HG03103 (cell line): ENCODE results near the gene GALNT12.

Source experiments
- ATAC-seq: cut with Tn5 transposase; IDR thresholded peaks from one replicate; pipeline ENCODE4 v1.9.1; 2021; ENCODE audit warnings: low read depth; ENCODE audit not compliant: unreplicated experiment

Gene GALNT12

GRCh38 chr9:98781588-98782383 lies 25.7 kb upstream of the GALNT12 start:
- ATAC-seq, result no peak

GRCh38 chr9:98783518-98784226 lies 23.8 kb upstream of the GALNT12 start:
- no peak for ATAC-seq

DNA sequence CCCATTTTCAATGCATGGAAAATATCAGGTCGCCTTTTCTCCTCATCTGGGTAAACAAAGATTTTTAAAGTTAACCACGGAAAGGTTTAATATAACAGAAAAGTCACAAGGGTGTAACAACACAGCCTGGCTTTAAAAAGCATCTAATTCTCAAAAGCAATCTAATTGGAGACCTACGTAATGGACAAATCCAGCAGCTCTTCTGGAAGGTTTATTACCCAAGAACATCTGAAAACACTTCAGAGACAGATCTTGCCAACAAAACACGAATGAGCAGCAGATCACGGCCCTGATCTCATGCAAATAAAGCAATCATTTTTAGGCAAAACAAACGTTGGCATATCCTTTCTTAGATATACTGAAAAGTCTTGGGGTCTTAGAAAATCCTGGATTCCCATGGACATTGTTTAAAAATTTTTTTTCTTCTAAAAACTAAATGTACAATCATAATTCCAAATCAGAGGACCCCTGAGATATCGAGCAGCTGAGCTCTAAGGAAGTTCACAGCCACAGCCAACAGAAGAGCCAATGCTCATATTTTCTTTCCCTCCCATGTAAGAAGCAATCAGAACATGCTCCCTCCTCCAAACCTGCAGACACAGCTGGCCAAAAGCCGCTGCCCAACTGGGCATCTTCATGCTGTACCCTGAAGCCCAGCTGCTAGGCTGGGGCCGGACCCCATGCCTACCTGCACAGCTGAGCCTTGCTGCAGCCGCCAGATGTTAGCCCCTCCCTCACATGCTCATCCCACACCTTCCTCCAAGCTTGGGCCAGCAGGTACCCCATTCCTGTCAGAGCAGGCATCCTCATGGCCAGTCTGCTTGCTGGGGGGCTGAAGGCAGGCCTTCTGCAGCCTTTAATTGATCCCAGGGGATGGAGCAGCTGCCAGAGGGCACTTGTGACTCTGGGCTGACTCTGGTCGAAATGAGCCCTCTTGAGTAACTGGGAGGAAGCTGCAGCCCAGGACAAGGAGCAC lies 22.4 kb upstream of the GALNT12 start:
- ATAC-seq, result no peak

DNA sequence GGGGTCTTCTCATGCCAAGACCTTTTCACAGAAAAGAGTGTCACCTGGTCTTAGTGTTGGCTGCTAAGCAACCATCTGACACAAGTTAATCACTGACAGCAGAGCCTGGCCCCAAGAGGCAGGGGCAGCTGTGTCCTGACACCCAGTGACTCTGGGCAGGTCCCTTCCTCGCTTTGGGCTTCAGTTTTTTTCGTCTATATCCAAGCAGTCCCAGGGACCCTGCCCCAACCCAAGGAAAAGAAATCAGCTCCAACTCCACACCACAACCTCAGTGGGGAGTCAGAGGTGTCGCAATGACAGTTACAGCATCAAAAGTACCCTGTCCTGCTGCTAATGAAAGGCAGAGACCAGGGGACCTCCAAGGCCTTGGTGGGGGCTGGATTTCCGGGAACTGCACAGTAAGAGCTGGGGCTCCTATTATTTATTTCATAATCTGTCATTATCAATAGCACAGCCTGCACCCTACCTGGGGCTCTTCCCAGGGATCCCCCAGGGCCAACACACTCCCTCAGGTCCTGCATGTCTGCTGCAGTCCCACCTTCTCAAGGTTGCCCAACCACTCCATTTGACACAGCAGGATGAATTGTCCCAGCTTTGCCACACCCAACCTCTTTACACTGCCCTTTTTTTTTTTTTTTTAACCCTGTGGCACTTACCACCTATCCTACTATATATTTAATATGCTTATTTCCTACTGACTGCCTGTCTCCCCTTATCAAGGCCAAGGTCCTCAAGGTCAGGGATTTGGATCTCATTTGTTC lies 20.5 kb upstream of the GALNT12 start:
- no peak for ATAC-seq

- ATAC-seq, result no peak
These were observed 19.6 kb upstream of the GALNT12 start for GRCh38 chr9:98787766-98788335.

- ATAC-seq, result no peak
These were observed 17.9 kb upstream of the GALNT12 start for GRCh38 chr9:98789483-98790133.

DNA sequence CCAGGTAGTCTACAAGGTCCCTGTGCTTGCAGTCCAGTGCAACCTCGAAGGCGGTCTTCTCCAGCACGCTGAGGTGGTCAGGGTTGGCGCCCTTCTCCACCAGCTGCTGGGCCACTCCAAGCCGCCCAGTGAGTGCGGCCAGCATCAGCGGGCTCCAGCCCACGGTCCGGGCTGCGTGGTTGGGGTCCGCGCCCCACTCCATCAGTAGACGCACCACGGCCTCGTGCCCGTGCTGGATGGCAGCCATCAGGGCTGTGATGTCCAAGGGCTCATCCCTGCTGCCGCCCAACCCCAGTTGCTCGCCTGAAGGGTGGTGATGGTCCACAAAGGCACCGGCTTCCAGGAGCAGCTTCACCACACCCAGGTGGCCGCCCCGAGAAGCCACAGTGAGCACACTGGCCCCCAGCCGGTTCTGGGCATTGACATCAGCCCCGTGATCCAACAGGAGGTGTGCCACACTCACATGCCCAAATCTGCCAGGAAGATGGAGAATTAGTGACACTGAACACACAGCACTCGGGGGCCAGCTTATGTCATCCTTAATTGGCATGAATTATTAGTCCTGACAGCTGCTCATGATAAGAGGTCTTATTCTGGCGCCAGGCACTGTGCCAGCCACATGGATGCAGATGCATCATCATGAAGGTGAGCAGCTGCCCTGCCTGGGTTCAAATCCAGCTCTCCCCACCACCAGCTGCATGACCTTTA lies 17.2 kb upstream of the GALNT12 start:
- no peak for ATAC-seq

GRCh38 chr9:98790842-98791607 lies 16.4 kb upstream of the GALNT12 start:
- ATAC-seq, result no peak

GRCh38 chr9:98791608-98792490 lies 15.6 kb upstream of the GALNT12 start:
- ATAC-seq, result no peak

- no peak for ATAC-seq
These were observed 14.4 kb upstream of the GALNT12 start for GRCh38 chr9:98793031-98793430.

DNA sequence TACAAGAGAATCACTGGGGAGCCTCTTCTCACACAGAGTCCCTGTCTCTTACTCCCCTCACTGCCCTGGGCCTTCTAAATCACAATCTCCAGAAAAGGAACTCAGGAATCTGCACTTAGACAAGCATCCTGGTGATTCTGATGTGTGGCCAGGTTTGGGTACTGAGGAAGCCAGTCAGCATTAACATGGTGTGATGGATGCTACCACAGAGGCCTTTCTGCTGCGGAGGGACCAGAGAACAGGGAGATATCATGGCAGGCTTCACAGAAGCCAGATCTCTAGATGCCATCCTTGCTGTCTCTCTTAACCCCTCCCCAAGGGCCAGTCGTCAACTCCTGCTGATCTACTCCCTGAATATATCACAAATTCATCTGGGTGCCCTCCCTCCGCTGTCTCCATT lies 12.7 kb upstream of the GALNT12 start:
- no peak for ATAC-seq

GRCh38 chr9:98795295-98795955 lies 12.0 kb upstream of the GALNT12 start:
- no peak for ATAC-seq

- ATAC-seq, result peak; percentile 35
These were observed 11.5 kb upstream of the GALNT12 start for GRCh38 chr9:98795970-98796363.

DNA sequence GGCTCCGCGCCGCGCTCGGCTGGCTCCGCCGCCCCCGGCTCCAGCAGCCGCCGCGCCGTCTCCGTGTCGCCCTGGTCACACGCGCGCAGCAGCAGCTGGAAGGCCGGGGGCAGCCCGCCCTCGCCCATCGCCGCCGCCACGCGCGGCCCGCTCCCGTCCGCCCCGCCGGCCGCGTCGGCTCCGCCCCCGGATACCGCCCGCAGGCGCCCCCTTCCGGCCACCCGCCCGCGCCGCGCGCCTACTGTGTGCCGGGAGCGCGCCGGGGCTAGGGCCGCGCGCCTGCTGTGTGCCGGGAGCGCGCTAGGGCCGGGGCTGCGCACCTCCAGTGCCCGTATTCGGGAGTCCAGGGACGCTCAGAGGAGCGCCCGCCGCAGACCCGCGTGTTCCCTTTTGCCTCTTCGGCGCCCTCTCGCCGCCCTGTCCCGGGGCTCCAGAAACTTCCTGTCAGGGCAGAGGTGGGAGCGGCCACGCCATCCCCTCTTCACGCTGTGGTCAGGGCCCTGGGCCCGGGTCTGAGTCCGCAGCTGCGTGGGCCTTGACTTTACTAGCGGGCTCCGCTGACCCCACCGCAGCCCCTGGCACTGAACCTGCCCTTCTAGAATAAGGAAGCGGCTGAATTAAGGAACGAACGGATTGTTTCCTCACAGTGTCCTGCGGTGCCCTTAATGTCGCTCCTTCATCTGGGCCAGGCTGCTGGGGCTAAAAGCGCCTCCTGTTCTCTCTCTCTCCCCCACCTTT lies 10.9 kb upstream of the GALNT12 start, which contains the start of gene ANKS6:
TSS of gene ANKS6 (minus strand) at position 192 of the 738 bp plus-strand sequence. CDS start at position 128, 64 bp downstream.
- ATAC-seq, result peak; percentile 85

DNA sequence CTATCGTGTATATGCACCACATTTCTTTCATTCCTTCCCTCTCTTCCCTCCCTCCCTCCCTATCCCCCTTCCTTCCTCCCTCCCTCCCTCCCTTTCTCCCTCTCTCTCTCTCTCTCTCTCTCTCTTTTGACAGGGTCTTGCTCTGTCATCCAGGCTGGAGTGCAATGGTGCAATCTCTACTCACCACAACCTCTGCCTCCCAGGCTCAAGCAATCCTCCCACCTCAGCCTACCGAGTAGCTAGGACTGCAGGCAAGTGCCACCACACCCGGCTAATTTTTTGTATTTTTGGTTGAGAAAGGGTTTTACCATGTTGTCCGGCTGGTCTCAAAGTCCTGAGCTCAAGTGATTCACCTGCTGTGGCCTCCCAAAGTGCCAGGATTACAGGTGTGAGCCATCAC lies 10.0 kb upstream of the GALNT12 start:
- ATAC-seq, result no peak

DNA sequence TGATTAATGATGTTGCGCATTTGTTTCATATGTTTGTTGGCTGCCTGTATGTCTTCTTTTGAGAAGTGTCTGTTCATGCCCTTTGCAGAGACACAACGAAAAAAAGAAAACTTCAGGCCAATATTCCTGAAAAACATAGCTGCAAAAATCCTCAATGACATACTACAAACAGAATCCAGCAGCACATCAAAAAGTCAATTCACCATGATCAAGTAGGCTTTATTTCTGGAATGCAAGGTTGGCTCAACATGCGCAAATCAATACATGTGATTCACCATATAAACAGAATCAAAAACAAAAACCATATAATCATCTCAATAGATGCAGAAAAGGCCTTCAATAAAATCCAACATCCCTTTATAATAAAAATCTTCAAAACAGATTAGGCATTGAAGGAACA lies 9.2 kb upstream of the GALNT12 start:
- ATAC-seq, result no peak
